ENCODE data around the gene AGFG2.

AGFG2 gene

DNA sequence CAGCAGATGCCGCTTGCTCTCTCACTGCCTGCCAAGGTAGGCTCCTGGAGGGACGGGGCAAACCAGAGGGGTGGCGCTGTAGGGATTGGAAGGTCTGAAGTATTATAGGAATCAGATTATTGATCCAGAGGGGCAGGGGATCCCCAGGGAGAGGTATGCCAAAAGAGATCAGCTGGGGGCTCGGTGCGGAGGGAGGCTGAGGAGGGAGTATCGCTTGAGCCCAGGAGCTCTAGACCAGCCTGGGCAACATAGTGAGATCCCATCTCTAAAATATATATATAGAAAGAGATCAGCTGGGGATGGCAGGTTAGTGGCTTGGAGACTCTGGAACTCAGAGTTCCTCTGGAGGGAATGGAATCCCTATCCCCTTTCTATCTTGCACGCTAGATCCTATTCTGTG, 56.2 kb downstream of the AGFG2 start:
- H3K4me1 Mint-ChIP-seq, result no peaks in the 10 kb centered on the region
- H3K4me3 Mint-ChIP-seq, result no peak overlapping the region
- H3K27ac Mint-ChIP-seq, result peak overlapping the region in 1 of 2 donors; percentile 54
- DNase-seq (no peak), ATAC-seq (no peak)
- H3K27me3 Mint-ChIP-seq, result peaks cover 6% of the 10 kb centered on the region
- H3K9me3 Mint-ChIP-seq, result no peaks in the 10 kb centered on the region

- ATAC-seq, result no peak
- no peaks in the 10 kb centered on the region for H3K9me3 Mint-ChIP-seq
- H3K27ac Mint-ChIP-seq, result peak overlapping the region in 1 of 2 donors; percentile 26
- no peak overlapping the region for H3K4me3 Mint-ChIP-seq
- H3K27me3 Mint-ChIP-seq, result no peaks in the 10 kb centered on the region
- peaks cover 2% of the 10 kb centered on the region for H3K4me1 Mint-ChIP-seq
- DNase-seq, result no peak
Measured at GRCh38 chr7:100598425-100598824, 59.4 kb downstream of the AGFG2 start.

DNA sequence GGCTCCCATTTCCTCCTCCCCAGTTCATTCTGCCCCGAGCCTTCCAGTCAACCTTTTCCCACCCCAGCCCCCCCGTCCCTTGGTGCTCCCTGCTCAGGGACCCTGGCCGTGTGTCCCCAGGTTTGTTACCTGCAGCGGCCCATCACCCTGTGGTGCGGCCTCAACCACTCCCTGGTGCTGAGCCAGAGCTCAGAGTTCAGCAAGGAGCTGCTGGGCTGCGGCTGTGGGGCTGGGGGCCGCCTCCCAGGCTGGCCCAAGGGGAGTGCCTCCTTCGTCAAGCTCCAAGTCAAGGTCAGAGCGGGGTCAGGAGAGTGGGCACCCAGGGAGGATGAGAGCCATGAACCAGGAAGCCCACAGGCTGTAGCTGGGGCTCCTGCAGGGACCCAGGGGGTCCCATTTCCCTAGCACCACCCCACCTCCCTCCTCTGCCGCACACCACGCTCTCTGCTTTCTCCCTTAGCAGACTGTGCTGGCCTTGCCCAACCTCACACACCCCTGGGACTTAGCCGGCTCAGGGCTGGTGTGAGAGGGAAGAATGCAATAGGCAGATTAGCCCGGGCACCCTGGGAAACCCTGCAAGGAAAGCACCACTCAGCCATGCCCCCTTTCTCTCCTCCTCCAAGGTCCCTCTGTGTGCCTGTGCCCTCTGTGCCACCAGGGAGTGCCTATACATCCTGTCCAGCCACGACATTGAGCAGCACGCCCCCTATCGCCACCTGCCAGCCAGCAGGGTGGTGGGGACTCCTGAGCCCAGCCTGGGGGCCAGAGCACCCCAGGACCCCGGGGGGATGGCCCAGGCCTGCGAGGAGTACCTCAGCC, 61.1 kb downstream of the AGFG2 start:
- H3K4me1 Mint-ChIP-seq, result peaks cover 16% of the 10 kb centered on the region
- H3K27ac Mint-ChIP-seq, result no peak overlapping the region
- ATAC-seq (no peak), DNase-seq (no peak)
- H3K27me3 Mint-ChIP-seq, result peaks cover 2% of the 10 kb centered on the region
- no peaks in the 10 kb centered on the region for H3K9me3 Mint-ChIP-seq
- no peak overlapping the region for H3K4me3 Mint-ChIP-seq

- peaks cover 7% of the 10 kb centered on the region for H3K27me3 Mint-ChIP-seq
- no peak overlapping the region for H3K27ac Mint-ChIP-seq
- ATAC-seq (no peak), DNase-seq (no peak)
- H3K4me3 Mint-ChIP-seq, result no peak overlapping the region
- peaks cover 22% of the 10 kb centered on the region for H3K4me1 Mint-ChIP-seq
- no peaks in the 10 kb centered on the region for H3K9me3 Mint-ChIP-seq
Measured at GRCh38 chr7:100600730-100601038, 61.7 kb downstream of the AGFG2 start.

DNA sequence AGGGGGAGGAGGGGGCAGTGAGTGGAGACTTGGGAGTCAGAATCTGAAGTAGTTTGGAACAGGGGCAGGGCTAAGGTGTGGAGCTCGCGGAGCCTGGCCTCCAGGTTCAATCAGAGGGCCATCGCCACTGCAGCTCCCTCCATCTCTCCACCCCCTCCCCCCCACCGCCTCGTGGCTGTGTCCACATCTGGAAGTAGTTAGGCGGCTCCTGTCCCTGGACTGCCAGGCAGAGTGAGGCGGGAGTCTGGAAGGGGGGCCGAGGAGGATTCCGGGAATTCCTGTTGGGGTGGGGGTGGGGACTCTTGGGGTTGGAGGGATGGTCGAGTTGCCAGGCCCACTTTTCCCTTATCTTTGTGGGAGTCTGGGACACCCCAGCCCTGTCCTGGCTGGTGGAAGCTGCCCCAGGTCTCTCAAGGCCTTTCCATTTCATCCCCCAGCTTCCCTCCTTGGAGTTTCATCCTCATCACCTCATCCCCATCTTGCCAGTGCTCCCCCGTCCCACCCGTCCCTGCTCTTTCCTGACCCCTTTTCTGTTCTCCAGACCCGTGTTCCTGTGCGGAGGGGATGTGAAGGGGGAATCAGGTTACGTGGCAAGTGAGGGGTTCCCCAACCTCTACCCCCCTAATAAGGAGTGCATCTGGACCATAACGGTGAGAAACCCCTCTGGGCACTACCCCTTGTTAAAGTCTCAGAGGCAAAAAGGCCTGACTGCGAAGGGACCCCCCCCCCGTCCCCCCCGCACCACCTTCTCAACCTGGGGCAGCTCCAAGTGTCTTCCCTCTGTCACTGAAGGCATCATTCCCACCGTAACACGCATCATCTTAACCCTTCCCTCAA, 64.1 kb downstream of the AGFG2 start:
- ATAC-seq, result no peak
- Mint-ChIP-seq H3K27ac (no peak overlapping the region), H3K27me3 (peaks cover 11% of the 10 kb centered on the region), H3K4me3 (peak overlapping the region; percentile 83 to 96), H3K9me3 (no peaks in the 10 kb centered on the region), H3K4me1 (peaks cover 26% of the 10 kb centered on the region)
- DNase-seq, result no peak

- Mint-ChIP-seq H3K27me3 (peaks cover 11% of the 10 kb centered on the region), H3K27ac (peak overlapping the region in 1 of 2 donors; percentile 92), H3K9me3 (no peaks in the 10 kb centered on the region), H3K4me1 (peaks cover 26% of the 10 kb centered on the region), H3K4me3 (peak overlapping the region; percentile 83 to 96)
- ATAC-seq (peak; percentile 13), DNase-seq (no peak)
Measured at GRCh38 chr7:100603726-100604027, 64.7 kb downstream of the AGFG2 start.

- H3K27ac Mint-ChIP-seq, result peak overlapping the region in 1 of 2 donors; percentile 92
- peaks cover 11% of the 10 kb centered on the region for H3K27me3 Mint-ChIP-seq
- ATAC-seq, result peak; percentile 82
- H3K4me1 Mint-ChIP-seq, result peaks cover 26% of the 10 kb centered on the region
- H3K4me3 Mint-ChIP-seq, result peak overlapping the region; percentile 83 to 96
- DNase-seq, result peak; percentile 81 to 88
- H3K9me3 Mint-ChIP-seq, result no peaks in the 10 kb centered on the region
Measured at GRCh38 chr7:100604028-100604975, 65.3 kb downstream of the AGFG2 start.

DNA sequence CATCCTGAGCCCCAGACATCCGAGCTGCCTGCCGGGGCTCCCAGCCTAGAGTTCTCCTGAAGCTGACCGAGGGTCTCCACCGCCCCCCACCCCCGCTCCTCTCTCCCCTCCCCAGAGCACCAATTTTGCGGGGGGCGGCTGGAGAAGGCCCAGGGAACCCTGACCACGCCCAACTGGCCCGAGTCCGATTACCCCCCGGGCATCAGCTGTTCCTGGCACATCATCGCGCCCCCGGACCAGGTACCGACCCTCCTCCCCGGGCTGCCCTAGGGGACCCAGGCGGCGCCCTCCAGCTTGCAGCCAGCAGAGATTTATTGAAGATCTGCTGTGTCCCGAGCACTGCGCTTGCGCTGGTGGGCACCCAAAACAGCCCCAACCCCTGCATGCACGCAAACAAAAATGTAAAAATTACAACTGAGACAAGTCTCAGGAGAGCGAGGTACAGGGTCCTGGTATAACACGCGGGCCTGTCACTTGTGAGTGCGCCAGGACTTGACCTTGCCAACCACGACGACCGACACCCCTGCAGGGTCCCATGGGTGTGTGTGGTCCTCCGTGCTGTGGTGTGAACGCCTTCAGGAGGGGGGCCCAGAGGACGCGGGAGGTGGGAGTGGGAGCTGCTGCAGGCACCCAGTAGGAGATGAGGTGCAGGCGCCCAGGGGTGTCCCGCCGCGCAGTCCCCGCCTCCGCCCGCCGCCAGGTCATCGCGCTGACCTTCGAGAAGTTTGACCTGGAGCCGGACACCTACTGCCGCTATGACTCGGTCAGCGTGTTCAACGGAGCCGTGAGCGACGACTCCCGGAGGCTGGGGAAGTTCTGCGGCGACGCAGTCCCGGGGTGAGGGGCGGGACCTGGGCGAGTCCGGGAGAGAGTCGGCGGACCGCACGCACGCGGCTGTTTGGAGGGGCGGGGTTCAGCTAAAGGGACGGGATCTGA, 66.2 kb downstream of the AGFG2 start:
- DNase-seq (peak in 1 of 2 donors; percentile 45), ATAC-seq (peak; percentile 30)
- Mint-ChIP-seq H3K27me3 (peaks cover 11% of the 10 kb centered on the region), H3K27ac (peak overlapping the region in 1 of 2 donors; percentile 89), H3K9me3 (no peaks in the 10 kb centered on the region), H3K4me3 (peak overlapping the region; percentile 83 to 96), H3K4me1 (peaks cover 26% of the 10 kb centered on the region)

DNA sequence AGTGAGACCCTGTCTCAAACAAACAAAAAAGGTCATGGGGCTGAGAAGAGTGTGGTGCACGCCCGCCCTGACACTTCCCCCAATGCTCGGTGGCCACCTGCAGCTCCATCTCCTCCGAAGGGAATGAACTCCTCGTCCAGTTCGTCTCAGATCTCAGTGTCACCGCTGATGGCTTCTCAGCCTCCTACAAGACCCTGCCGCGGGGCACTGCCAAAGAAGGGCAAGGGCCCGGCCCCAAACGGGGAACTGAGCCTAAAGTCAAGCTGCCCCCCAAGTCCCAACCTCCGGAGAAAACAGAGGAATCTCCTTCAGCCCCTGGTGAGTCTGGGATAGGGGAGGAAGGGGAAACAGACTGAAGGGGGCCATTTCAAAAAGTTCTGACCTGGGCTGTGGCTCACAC, 67.3 kb downstream of the AGFG2 start:
- no peaks in the 10 kb centered on the region for H3K9me3 Mint-ChIP-seq
- no peak overlapping the region for H3K27ac Mint-ChIP-seq
- peaks cover 11% of the 10 kb centered on the region for H3K27me3 Mint-ChIP-seq
- H3K4me3 Mint-ChIP-seq, result no peak overlapping the region
- DNase-seq (no peak), ATAC-seq (no peak)
- peaks cover 26% of the 10 kb centered on the region for H3K4me1 Mint-ChIP-seq

DNA sequence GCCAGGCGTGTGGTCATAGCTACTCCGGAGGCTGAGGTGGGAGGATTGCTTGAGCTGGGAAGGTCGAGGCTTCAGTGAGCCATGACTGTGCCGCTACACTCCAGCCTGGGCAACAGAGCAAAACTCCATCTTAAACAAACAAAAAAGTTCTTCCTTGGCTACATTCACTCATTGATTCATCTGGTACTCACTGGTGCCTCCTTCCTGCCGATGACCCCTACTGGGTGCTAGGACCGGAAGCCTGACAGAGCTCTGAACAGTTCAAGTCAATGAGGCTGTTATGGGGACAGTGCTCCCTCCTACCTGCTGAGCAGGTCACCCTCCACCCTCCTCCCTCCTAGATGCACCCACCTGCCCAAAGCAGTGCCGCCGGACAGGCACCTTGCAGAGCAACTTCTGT, 68.1 kb downstream of the AGFG2 start:
- Mint-ChIP-seq H3K27me3 (peaks cover 11% of the 10 kb centered on the region), H3K9me3 (no peaks in the 10 kb centered on the region), H3K4me1 (peaks cover 27% of the 10 kb centered on the region), H3K27ac (no peak overlapping the region), H3K4me3 (no peak overlapping the region)
- no peak for ATAC-seq
- no peak for DNase-seq

DNA sequence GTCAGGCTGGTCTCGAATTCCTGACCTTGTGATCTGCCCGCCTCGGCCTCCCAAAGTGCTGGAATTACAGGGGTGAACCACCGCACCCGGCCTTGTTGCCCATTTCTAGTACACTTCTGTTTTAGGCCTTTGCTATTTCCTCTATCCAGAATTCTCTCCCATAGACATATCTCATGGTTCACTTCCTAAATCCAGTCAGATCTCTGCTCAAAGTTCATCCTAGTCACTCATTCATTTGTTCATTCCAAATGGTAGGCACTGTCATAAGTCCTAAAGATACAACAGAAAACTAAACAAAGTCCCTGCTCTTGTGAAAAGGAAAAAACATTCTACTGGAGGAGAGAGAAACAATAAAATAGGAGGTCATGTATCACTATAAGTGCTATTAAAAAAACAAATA, 71.0 kb downstream of the AGFG2 start:
- H3K27ac Mint-ChIP-seq, result no peak overlapping the region
- ATAC-seq (no peak), DNase-seq (no peak)
- H3K4me3 Mint-ChIP-seq, result peak overlapping the region in 1 of 2 donors; percentile 26
- no peaks in the 10 kb centered on the region for H3K9me3 Mint-ChIP-seq
- peaks cover 11% of the 10 kb centered on the region for H3K27me3 Mint-ChIP-seq
- peaks cover 33% of the 10 kb centered on the region for H3K4me1 Mint-ChIP-seq

GRCh38 chr7:100611983-100612729, 73.2 kb downstream of the AGFG2 start, which contains the start of gene MOSPD3:
MOSPD3 (plus strand) TSS chr7:100612540; CDS start chr7:100612792, 252 bp downstream.
- peaks cover 22% of the 10 kb centered on the region for H3K4me1 Mint-ChIP-seq
- H3K27me3 Mint-ChIP-seq, result no peaks in the 10 kb centered on the region
- peak; percentile 95 for ATAC-seq
- peak within 1 kb of the TSS; percentile 97 to 99 for H3K27ac Mint-ChIP-seq
- H3K9me3 Mint-ChIP-seq, result no peaks in the 10 kb centered on the region
- H3K4me3 Mint-ChIP-seq, result peak within 1 kb of the TSS; percentile 99 to 100
- peak; percentile 98 to 99 for DNase-seq

DNA sequence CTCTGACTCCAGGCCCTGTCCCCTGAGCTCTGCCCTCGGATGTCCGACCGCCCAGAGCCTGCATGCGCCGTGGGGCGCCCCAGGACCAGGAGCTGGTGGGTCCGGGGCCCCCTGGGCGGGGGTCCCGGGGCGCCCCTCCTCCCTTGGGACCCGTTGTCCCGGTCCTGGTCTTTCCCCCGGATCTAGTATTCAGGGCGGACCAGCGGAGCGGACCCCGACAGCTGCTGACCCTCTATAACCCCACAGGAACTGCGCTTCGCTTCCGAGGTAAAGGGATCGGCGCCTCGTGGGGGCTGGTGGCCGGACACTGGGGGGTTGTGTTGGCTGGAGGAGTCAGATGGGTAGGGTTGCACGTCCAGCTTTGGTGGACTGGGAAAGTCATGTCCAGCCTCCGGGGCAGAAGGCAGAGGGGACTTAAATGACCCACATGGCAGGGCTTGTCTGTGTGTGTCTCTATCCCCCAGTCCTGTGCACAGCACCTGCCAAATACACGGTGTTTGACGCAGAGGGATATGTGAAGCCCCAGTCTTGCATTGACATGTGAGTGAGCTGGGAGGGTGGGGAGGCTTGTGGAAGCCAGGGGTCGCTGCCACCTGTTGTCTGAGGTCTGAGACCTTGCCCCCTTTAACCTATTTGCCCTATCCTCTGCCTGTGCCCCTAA, 73.9 kb downstream of the AGFG2 start:
- Mint-ChIP-seq H3K4me3 (peak overlapping the region; percentile 99 to 100), H3K27ac (no peak overlapping the region), H3K27me3 (no peaks in the 10 kb centered on the region), H3K4me1 (peaks cover 22% of the 10 kb centered on the region), H3K9me3 (no peaks in the 10 kb centered on the region)
- DNase-seq (peak in 1 of 2 donors; percentile 30), ATAC-seq (peak; percentile 4)

Data from stimulated activated naive CD8-positive, alpha-beta T cell treated with anti-CD3 and anti-CD28 coated beads, Interleukin-15, amount 100 ng/mL, for 72 hours (primary cell).